HG03039 (cell line): ENCODE data around the gene SIN3A.
"Not testable (repeated sequence)": the region's sequence is repeated elsewhere in the genome, so short reads cannot be mapped to it uniquely, and the experiment has no call there.

Experiments used
- ATAC-seq: cut with Tn5 transposase; IDR thresholded peaks from one replicate; pipeline ENCODE4 v1.9.1; 2021; ENCODE audit warnings: mild to moderate bottlenecking, moderate library complexity; ENCODE audit not compliant: unreplicated experiment

SIN3A gene

DNA sequence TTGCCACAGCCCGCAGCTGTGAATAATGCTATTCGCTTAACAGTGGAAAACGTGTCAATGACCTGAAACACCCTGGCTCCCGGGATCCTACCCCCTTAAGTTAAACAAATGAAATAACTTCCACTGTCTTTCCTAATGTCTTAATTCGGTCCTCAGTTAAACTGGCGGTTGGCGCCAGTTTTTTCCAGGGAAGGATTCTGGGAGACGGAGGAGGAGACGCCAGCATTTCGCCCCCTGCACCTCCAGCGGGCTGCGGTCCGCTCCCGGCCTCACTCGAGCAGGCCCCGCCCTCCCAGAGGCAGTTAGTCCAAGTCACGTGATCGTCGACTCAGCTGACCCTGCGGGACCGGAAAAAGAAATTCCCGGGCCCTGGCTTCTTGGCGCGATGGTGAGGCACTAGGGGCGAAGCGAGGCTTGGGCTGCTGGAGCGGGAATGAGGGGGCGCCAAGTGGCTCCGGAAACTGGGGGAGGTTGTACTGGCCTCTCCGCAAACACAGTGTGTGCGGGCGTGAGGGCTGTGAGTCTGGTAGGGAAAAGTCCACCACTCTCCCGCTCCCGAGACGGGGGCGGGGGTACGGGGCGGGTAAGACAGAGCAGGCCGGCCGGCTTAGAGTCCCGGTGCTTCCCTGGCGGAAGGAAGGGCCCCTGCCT, 115.7 kb downstream of the SIN3A start, which contains the start of gene COMMD4:
Gene COMMD4, plus strand, starts transcription at position 359 of the 651 bp plus-strand sequence. Its CDS starts 27 bp downstream, at position 386.
- no peak for ATAC-seq

- ATAC-seq = no peak
Observed at GRCh38 chr15:75335313-75335704, 116.2 kb downstream of the SIN3A start.

DNA sequence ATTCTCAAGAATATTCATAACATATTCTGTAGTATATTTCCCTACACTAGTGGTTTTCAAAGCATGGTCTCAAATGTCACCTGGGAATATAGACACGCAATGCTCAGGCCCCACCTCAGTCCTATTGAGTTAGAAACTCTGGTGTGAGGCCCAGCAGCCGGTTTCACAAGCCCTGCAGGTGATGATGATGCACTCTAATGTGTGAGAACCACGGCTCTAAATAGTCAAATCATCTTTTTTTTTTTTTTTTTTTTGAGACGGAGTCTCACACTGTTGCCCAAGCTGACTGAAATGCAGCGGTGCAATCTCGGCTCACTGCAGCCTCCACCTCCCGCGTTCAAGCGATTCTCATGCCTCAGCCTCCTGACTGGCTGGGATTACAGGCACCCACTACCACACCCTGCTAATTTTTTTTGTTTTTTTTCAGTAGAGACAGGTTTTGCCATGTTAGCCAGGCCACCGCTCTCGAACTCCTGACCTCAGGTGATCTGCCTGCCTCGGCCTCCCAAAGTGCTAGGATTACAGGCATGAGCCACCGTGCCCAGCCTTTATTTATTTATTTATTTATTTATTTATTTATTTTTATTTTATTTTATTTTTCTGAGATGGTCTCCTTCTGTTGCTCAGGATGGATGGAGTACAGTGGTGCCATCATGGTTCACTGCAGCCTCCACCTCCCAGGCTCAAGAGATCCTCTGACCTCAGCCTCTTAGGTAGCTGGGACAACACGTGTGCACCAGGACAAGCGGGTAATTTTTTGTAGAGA, 117.7 kb downstream of the SIN3A start:
- not testable (repeated sequence) for ATAC-seq

GRCh38 chr15:75332093-75332492, 119.4 kb downstream of the SIN3A start:
- not testable (repeated sequence) for ATAC-seq

GRCh38 chr15:75329571-75329970, 121.9 kb downstream of the SIN3A start:
- ATAC-seq = no peak

DNA sequence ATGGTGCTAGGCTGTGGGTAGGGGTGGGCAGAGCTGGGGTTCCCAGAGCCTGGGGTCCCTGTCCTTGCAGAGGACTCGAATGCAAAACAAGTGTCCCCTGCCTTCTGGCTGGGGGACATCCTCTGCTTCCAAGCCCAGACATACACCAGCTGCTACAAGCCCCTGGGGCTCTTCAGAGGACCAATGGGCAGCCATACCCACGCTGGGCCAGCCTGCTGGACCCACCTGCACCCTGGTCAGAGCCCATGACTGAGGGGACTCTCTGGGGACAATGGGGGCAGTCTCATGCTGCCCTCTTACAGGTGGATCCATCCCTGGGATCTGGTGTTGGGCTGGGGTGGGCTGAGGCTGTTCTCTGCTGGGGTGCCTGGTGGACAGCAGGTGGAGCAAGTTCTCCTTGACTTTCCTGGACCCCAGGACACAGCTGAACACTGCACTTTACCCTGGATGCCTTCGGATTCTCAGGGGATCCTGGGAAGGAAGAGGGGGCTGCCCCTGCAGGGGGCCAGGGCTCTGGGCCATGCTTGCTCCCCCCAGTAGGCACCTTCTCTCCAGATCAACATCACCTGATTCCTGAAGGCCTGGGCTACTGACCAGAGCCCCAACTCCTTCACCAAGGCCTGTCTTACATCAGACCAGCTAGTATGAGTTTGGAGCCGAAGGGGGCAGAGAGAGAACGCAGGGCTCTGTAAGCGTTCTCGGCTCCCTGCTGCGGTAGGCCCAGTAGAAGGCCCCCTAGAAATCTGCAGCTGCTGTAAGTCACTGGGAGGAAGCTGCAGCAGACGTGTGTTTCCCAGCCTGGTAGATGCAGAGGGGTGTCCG, 122.8 kb downstream of the SIN3A start:
- ATAC-seq = no peak

- ATAC-seq = no peak
Observed at GRCh38 chr15:75327491-75327890, 124.0 kb downstream of the SIN3A start.

DNA sequence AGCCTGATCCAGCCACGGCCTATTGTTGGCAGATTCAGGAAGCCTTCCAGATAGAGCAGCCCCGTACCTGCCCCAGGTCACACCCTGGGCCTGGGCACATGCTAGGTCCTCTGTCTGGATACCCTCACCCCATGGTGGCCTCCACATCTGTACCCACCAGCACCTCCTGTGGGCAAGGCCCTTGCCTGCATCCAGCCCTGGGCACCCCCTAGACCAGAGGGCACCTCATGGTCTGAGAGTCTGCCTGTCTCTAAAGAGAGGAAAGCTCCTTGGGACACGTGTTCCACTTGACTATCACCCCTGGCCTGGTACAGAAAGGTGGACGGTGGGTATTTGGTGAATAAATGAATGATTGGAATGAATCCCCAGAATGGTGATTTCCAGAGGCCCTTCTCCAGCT, 124.5 kb downstream of the SIN3A start:
- no peak for ATAC-seq

- ATAC-seq = no peak
Observed at GRCh38 chr15:75325922-75326321, 125.6 kb downstream of the SIN3A start.

- ATAC-seq = no peak
Observed at GRCh38 chr15:75321711-75322110, 129.8 kb downstream of the SIN3A start.
